22Rv1 (cell line): ENCODE measurements around the gene FBLIM1.

Experiments used
- ZFX ChIP-seq: fragments of 450-650 bp; IDR thresholded peaks from 2 replicates; pipeline ENCODE4 v1.6.1; 2017; ENCODE audit warnings: antibody characterized with exemption, borderline replicate concordance
- TF ChIP-seq, protein P1 (sequence below): fragments of 450-650 bp; IDR thresholded peaks from 2 replicates; pipeline ENCODE4 v1.5.1; 2017; ENCODE audit warnings: mild to moderate bottlenecking

GRCh38 chr1:15755021-15755645 lies 3.5 kb upstream of the FBLIM1 start:
- TF ChIP-seq, protein P1, sequence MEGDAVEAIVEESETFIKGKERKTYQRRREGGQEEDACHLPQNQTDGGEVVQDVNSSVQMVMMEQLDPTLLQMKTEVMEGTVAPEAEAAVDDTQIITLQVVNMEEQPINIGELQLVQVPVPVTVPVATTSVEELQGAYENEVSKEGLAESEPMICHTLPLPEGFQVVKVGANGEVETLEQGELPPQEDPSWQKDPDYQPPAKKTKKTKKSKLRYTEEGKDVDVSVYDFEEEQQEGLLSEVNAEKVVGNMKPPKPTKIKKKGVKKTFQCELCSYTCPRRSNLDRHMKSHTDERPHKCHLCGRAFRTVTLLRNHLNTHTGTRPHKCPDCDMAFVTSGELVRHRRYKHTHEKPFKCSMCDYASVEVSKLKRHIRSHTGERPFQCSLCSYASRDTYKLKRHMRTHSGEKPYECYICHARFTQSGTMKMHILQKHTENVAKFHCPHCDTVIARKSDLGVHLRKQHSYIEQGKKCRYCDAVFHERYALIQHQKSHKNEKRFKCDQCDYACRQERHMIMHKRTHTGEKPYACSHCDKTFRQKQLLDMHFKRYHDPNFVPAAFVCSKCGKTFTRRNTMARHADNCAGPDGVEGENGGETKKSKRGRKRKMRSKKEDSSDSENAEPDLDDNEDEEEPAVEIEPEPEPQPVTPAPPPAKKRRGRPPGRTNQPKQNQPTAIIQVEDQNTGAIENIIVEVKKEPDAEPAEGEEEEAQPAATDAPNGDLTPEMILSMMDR, result no peak
- TF ChIP-seq ZFX, result no peak
